Testis (tissue), 3 donors: ENCODE results near the gene DPF3. TPM values are rescaled to one million over a fixed set of nuclear protein-coding genes. Genes with fewer than 3 reads are reported as not detected.

Experiments
- DNase-seq: peaks from one replicate; pipeline ENCODE4 v3.0.0-alpha.2; 2019
- H3K27ac ChIP-seq, 2 donors: fragments of 200-600 bp; sonication (generic); one replicate each; pipeline ENCODE4 v1.5.1; 2019
- H3K27me3 ChIP-seq: fragments of 200-600 bp; sonication (generic); one replicate; pipeline ENCODE4 v1.5.1; 2019
- H3K36me3 ChIP-seq: fragments of 200-600 bp; sonication (generic); one replicate; pipeline ENCODE4 v1.5.1; 2017; ENCODE audit warnings: low read depth; ENCODE audit errors: missing control alignments
- H3K4me1 ChIP-seq: fragments of 200-600 bp; sonication (generic); one replicate; pipeline ENCODE4 v1.5.1; 2019
- H3K4me3 ChIP-seq, 2 donors: fragments of 200-600 bp; sonication (generic); one replicate each; pipeline ENCODE4 v1.5.1; 2017 to 2019
- H3K9me3 ChIP-seq: fragments of 200-600 bp; sonication (generic); one replicate; pipeline ENCODE4 v1.5.1; 2017
- CTCF ChIP-seq, 3 experiments: fragments of 450-650 bp in 2 of 3; fragments of 200-600 bp in 1 of 3; sonication (generic) in 1 of 3; IDR thresholded peaks; one replicate each; pipeline ENCODE4 v1.5.1; 2016 to 2019; ENCODE audit warnings: antibody characterized with exemption in 3 of 3, mild to moderate bottlenecking in 2 of 3, moderate library complexity in 1 of 3
- POLR2A ChIP-seq: fragments of 450-650 bp; IDR thresholded peaks from one replicate; pipeline ENCODE4 v1.6.1; 2017; ENCODE audit warnings: antibody characterized with exemption, mild to moderate bottlenecking, moderate library complexity
- WGBS, 2 donors: methylation state at CpG; one replicate each; pipeline ENCODE4 v1.1.5; 2018; 5-methylcytosine and 5-hydroxymethylcytosine counted together
- intact Hi-C: fragments of 100-400 bp; cut with DNase I; formaldehyde crosslinking; loops from one replicate; pipeline ENCODE4 v1.15.1; 2023; ENCODE audit warnings: low total_unique reads
- polyA plus RNA-seq: library from polyadenylated mRNA; stranded (reverse); fragments of 350-450 nt; fragmentation: Illumina TruSeq; extraction: RNeasy Lipid Tissue Mini Kit (QIAGEN cat#74804); gene quantifications from one replicate; pipeline ENCODE4 v1.2.3, GENCODE V29; 2014; ENCODE audit warnings: low read depth, low replicate concordance; ENCODE audit not compliant: insufficient read depth
- total RNA-seq, 2 donors: library from RNA; depleted of rRNA; stranded (reverse); fragments of >200 nt; gene quantifications; one replicate each; pipeline ENCODE4 v1.2.3, GENCODE V29; 2016

The DPF3 gene
- total and polyA plus RNA-seq, 3 donors from 2014 or later = 14.6 to 41.6 (median 26.4) TPM

DNA sequence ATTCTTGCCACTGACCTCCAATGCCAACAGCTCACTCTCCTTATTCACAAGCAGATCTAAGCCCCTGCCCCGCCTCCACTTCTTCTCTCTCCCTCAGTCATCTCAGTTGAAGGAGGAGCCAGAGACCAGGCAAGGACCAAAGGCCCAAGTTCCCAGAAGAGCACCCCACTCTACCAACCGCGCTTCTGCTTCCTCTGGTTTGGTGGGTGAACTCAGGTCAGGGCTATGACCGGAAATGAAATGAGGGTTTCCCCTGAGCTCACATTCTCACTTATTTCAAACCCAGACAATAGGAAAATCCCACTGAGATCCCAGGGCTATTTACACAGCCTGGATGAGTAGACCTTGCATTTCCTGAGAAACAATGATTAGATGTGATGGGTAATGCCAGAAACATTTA lies 9.9 kb downstream of the DPF3 start:
- peaks cover 6% of the 10 kb centered on the region for H3K4me1 ChIP-seq
- DNase-seq = peak; percentile 64
- no peak for TF ChIP-seq POLR2A
- no peak for TF ChIP-seq CTCF (IDR thresholded peaks at IDR 0.05)
- H3K27me3 ChIP-seq = no peaks in the 10 kb centered on the region
- WGBS, 2 donors = 58 to 65% methylated on average over 4 of the region's 4 CpGs
- H3K27ac ChIP-seq = no peak overlapping the region
- H3K9me3 ChIP-seq = no peaks in the 10 kb centered on the region
- no peaks in the 10 kb centered on the region for H3K36me3 ChIP-seq
- no peak overlapping the region for H3K4me3 ChIP-seq
- intact Hi-C loops = no loop called here

GRCh38 chr14:72883109-72883508 lies 10.8 kb downstream of the DPF3 start:
- intact Hi-C loops = no loop called here
- no peaks in the 10 kb centered on the region for H3K27me3 ChIP-seq

DNA sequence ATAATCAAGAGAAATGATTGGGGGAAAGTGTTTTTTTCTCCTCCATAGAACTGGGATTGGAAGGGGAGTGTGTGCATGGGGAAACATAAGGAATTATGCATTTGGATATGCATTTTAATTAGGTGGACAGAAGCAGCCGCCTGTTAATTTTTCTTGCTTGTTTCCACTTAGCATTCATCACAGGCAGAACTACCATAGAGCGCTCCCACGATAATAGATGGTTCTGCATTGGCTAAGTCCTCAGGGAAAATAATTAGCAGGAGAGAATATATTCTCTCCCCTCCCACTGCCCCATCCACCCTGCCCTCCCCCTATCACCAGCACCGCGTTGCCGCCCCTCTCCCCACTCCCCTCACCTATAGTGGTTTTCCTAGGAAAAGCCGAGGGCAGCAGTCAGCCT lies 11.4 kb downstream of the DPF3 start:
- intact Hi-C loops = no loop called here
- no peak for TF ChIP-seq POLR2A
- no peak for TF ChIP-seq CTCF (IDR thresholded peaks at IDR 0.05)
- WGBS, 2 donors = 74 to 82% methylated on average over 7 of the region's 7 CpGs
- Histone ChIP-seq H3K36me3 (no peaks in the 10 kb centered on the region), H3K27ac (no peak overlapping the region), H3K27me3 (no peaks in the 10 kb centered on the region), H3K9me3 (no peaks in the 10 kb centered on the region), H3K4me3 (no peak overlapping the region), H3K4me1 (peaks cover 6% of the 10 kb centered on the region)
- DNase-seq = no peak

More at GRCh38 chr14:72883109-72883508, 10.8 kb downstream of the DPF3 start:
- Histone ChIP-seq H3K9me3 (no peaks in the 10 kb centered on the region), H3K4me1 (peaks cover 6% of the 10 kb centered on the region), H3K36me3 (no peaks in the 10 kb centered on the region), H3K27ac (no peak overlapping the region), H3K4me3 (no peak overlapping the region)
- TF ChIP-seq POLR2A (no peak), CTCF (IDR thresholded peaks at IDR 0.05) (no peak)
- no peak for DNase-seq
- 98 to 100% methylated on average over 2 of the region's 2 CpGs for WGBS, 2 donors

DNA sequence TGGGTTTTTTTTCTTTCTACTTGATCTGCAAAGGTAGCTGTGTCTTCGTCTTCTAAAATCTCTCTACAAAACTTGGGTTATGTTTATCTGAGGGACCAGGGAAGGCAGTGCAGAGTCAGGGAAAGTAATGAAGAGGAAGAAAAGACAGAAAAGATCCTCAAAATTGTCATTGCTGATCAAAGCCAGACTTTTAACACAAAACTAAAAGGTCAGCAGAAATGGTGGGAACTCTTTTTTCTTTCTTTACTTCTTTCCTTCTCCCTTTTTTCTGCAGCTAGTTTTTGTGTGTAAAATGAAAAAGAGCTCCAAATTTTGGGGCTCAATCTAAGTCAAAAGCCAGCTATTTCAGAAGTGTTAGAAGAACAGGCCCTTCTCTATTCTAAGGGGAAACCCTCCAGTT lies 11.9 kb downstream of the DPF3 start:
- Histone ChIP-seq H3K4me3 (no peak overlapping the region), H3K27me3 (no peaks in the 10 kb centered on the region), H3K27ac (no peak overlapping the region), H3K9me3 (no peaks in the 10 kb centered on the region), H3K4me1 (peaks cover 6% of the 10 kb centered on the region), H3K36me3 (no peaks in the 10 kb centered on the region)
- WGBS, 2 donors = 84 to 89% methylated on average over 1 of the region's 1 CpG
- intact Hi-C loops = no loop called here
- TF ChIP-seq CTCF (IDR thresholded peaks at IDR 0.05) (no peak), POLR2A (no peak)
- no peak for DNase-seq

DNA sequence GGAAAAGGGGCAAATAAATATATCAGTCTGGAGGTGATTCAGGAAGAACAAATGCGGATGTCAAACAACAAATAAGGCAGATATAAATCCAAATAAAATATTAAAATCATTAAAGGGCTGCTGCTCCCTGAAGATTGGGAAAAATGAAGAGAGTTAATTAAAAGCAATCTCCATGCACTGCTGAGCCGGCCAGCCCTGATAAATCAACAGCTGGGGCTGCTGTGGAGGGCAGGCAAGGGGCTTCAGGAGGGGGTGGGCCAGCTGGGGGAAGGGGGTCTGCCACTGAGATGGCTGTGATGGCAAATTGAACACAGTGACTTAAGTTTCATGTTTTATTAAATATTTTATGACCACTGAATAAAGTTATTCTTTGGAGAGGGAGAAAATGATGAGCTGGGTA lies 12.4 kb downstream of the DPF3 start:
- DNase-seq = no peak
- intact Hi-C loops = no loop called here
- H3K4me1 ChIP-seq = peaks cover 6% of the 10 kb centered on the region
- H3K27ac ChIP-seq = no peak overlapping the region
- H3K36me3 ChIP-seq = no peaks in the 10 kb centered on the region
- 59 to 82% methylated on average over 2 of the region's 2 CpGs for WGBS, 2 donors
- no peaks in the 10 kb centered on the region for H3K27me3 ChIP-seq
- H3K9me3 ChIP-seq = no peaks in the 10 kb centered on the region
- TF ChIP-seq CTCF (IDR thresholded peaks at IDR 0.05) (no peak), POLR2A (no peak)
- no peak overlapping the region for H3K4me3 ChIP-seq
